Measurements from ENCODE around the gene FBXO28. TPM values are rescaled to one million over a fixed set of nuclear protein-coding genes. Genes with fewer than 3 reads are reported as not detected.

Gene FBXO28
- total RNA-seq, 1 experiment from 2014 or later = 37.0 TPM

DNA sequence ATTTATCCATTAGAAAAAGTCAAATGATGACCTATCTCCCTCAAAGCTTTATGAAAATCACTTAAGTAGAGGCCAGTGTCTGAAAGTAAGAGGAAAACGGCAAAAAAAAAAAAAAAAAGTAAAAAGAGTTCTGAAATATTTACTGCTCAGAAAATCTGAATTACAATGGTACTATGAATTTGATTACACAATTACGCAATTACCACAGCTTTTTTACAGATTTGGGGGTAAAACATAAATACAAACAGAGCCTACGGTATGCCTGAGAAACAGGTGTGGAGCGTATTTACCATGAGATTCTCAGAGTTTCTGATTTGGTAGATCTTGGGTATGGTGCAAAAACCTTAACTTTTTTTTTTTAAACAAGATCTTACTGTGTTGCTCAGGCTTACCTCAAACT lies 15.9 kb upstream of the FBXO28 start:
- H3K4me1 ChIP-seq (ENCODE audit: control insufficient read depth in 1 of 2, insufficient read depth in 2 of 2, low read length in 2 of 2) = no peaks in the 10 kb centered on the region
- no peak overlapping the region for H3K9ac ChIP-seq (ENCODE audit: low read length)
- H3K79me2 ChIP-seq (ENCODE audit: insufficient read depth, low read length) = no peaks in the 10 kb centered on the region
- no peaks in the 10 kb centered on the region for H3K9me3 ChIP-seq (ENCODE audit: control insufficient read depth in 1 of 2, insufficient read depth in 1 of 2, low read depth in 1 of 2, low read length in 2 of 2)
- H4K20me1 ChIP-seq (ENCODE audit: insufficient read depth) = no peaks in the 10 kb centered on the region
- ChIA-PET RAD21 (ENCODE audit: low non-redundant PET in 1 of 2, low total read pairs in 2 of 2, uncharacterized antibody in 2 of 2, unreplicated experiment in 2 of 2) (no interaction called here), POLR2A (no interaction called here), CTCF (no interaction called here)
- intact Hi-C loops (cut with micrococcal nuclease) = no loop called here
- H3K27me3 ChIP-seq (ENCODE audit: insufficient read depth, low read length) = no peaks in the 10 kb centered on the region
- no peak overlapping the region for H3K4me3 ChIP-seq (replicated peaks in 1 of 2; ENCODE audit: low read depth in 1 of 2, low read length in 2 of 2)
- H3K36me3 ChIP-seq (ENCODE audit: control insufficient read depth in 1 of 2, insufficient read depth in 2 of 2, low read length in 2 of 2) = no peaks in the 10 kb centered on the region
- BruUV-seq (replicated peaks) = no TSS peak
- ATAC-seq = no peak
- TF ChIP-seq JUND (IDR thresholded peaks at IDR 0.05) (no peak), CTCF (IDR thresholded peaks at IDR 0.05 in 2 of 3, conservative IDR thresholded peaks at IDR 0.05 in 1 of 3; ENCODE audit: borderline replicate concordance in 1 of 3, insufficient read depth in 1 of 3, low read depth in 2 of 3, low read length in 2 of 3) (no peak), CBX3 (IDR thresholded peaks at IDR 0.05; ENCODE audit: low read depth) (no peak), SIN3A (IDR thresholded peaks at IDR 0.05; ENCODE audit: low read depth) (no peak), MAX (IDR thresholded peaks at IDR 0.05) (no peak), CEBPB (IDR thresholded peaks at IDR 0.05; ENCODE audit: low read depth) (no peak), EZH2phosphoT487 (IDR thresholded peaks at IDR 0.05; ENCODE audit: borderline replicate concordance) (no peak), ZBTB33 (IDR thresholded peaks at IDR 0.05; ENCODE audit: extremely low read depth, insufficient replicate concordance, low read length) (no peak)
- DNase-seq (ENCODE audit: low read depth, low spot score) = no peak
- H3K4me2 ChIP-seq (ENCODE audit: low read length) = no peak overlapping the region
- H2AFZ ChIP-seq (ENCODE audit: low read depth, low read length, poor library complexity, severe bottlenecking) = no peak overlapping the region
- H3K27ac ChIP-seq (ENCODE audit: low read depth, low read length) = no peak overlapping the region
- H3K9me2 ChIP-seq (ENCODE audit: insufficient read depth) = no peaks in the 10 kb centered on the region

All from HCT116 (cell line).